Calu3 (cell line): ENCODE results near the gene UTS2B. TPM values are rescaled to one million over a fixed set of nuclear protein-coding genes. Genes with fewer than 3 reads are reported as not detected.
"Not testable (repeated sequence)": the region's sequence is repeated elsewhere in the genome, so short reads cannot be mapped to it uniquely, and the experiment has no call there.

ENCODE experiments used
- BruUV-seq: library from RNA; stranded (reverse); fragments of 400-500 nt; replicated peaks from 2 replicates; lab custom pipeline; 2021; lab: Mats Ljungman, UMichigan
- CTCF ChIA-PET: fragments of 300-600 bp; sonication (Branson Sonifier 250); formaldehyde crosslinking; loops from one replicate; lab custom pipeline; 2022; ENCODE audit warnings: antibody characterized with exemption; lab: Charles Lee
- DNase-seq: peaks from one replicate; pipeline ENCODE4 v3.0.0; 2022
- H3K27ac Mint-ChIP-seq: one replicate; pipeline ENCODE4 v1.8.0; 2022; ENCODE audit warnings: mixed read lengths; ENCODE audit not compliant: unreplicated experiment
- H3K27me3 Mint-ChIP-seq: one replicate; pipeline ENCODE4 v1.8.0; 2022; ENCODE audit warnings: mixed read lengths; ENCODE audit not compliant: unreplicated experiment
- H3K36me3 Mint-ChIP-seq: one replicate; pipeline ENCODE4 v1.8.0; 2022; ENCODE audit warnings: mild to moderate bottlenecking, moderate library complexity, mixed read lengths; ENCODE audit not compliant: insufficient read depth, unreplicated experiment
- H3K4me1 Mint-ChIP-seq: one replicate; pipeline ENCODE4 v1.8.0; 2022; ENCODE audit warnings: mild to moderate bottlenecking, low read depth, mixed read lengths; ENCODE audit not compliant: unreplicated experiment
- H3K4me3 Mint-ChIP-seq: one replicate; pipeline ENCODE4 v1.8.0; 2022; ENCODE audit warnings: mild to moderate bottlenecking, low read depth, moderate library complexity, mixed read lengths; ENCODE audit not compliant: unreplicated experiment
- H3K9me3 Mint-ChIP-seq: one replicate; pipeline ENCODE4 v1.8.0; 2022; ENCODE audit warnings: low read depth, mixed read lengths; ENCODE audit not compliant: unreplicated experiment
- CTCF ChIP-seq: fragments of 200-600 bp; IDR thresholded peaks from one replicate; pipeline ENCODE4 v1.8.0; 2022; ENCODE audit warnings: antibody characterized with exemption; ENCODE audit not compliant: unreplicated experiment
- intact Hi-C: fragments of 100-400 bp; cut with micrococcal nuclease; formaldehyde crosslinking; loops from one replicate; pipeline ENCODE4 v1.10.0; 2022; ENCODE audit not compliant: unreplicated experiment
- total RNA-seq: library from RNA; stranded (reverse); gene quantifications from 2 replicates; pipeline ENCODE4 v1.2.3, GENCODE V29; 2022

UTS2B gene
- total RNA-seq, 1 experiment from 2014 or later = 1.5 TPM

GRCh38 chr3:191253089-191253799, 77.1 kb downstream of the UTS2B start:
- no peaks in the 10 kb centered on the region for H3K27me3 Mint-ChIP-seq
- H3K4me1 Mint-ChIP-seq = no peaks in the 10 kb centered on the region
- no peak overlapping the region for H3K4me3 Mint-ChIP-seq
- TF ChIP-seq CTCF = no peak
- no TSS peak for BruUV-seq
- CTCF ChIA-PET = no interaction called here
- no peaks in the 10 kb centered on the region for H3K9me3 Mint-ChIP-seq
- DNase-seq = no peak
- H3K36me3 Mint-ChIP-seq = no peaks in the 10 kb centered on the region
- intact Hi-C loops = no loop called here
- no peak overlapping the region for H3K27ac Mint-ChIP-seq

- peak; percentile 32 for DNase-seq
- Mint-ChIP-seq H3K9me3 (no peaks in the 10 kb centered on the region), H3K4me1 (peaks cover 15% of the 10 kb centered on the region), H3K4me3 (no peak overlapping the region), H3K27ac (no peak overlapping the region), H3K27me3 (no peaks in the 10 kb centered on the region), H3K36me3 (no peaks in the 10 kb centered on the region)
- CTCF ChIA-PET = interaction anchor here (0.7 kb wide), 1 partner anchor 34 kb away, joined by 3 read pairs; no protein-coding TSS in a partner anchor
- intact Hi-C loops = loop anchor here (10.0 kb wide), 1 partner anchor 108 kb away; no protein-coding TSS in a partner anchor
- TF ChIP-seq CTCF = no peak
- BruUV-seq = no TSS peak
These were observed 83.7 kb downstream of the UTS2B start for GRCh38 chr3:191246630-191247029.

- H3K27me3 Mint-ChIP-seq, BruUV-seq, H3K4me3 Mint-ChIP-seq, H3K36me3 Mint-ChIP-seq, DNase-seq, H3K9me3 Mint-ChIP-seq, H3K27ac Mint-ChIP-seq: not testable (repeated sequence)
- CTCF ChIA-PET = interaction anchor here (0.7 to 1.0 kb wide), 3 partner anchors 9 to 114 kb away, joined by 3 to 6 read pairs (median 5); no protein-coding TSS in a partner anchor
- intact Hi-C loops = loop anchor here (10.0 kb wide), 1 partner anchor 109 kb away; no protein-coding TSS in a partner anchor
- peaks cover 15% of the 10 kb centered on the region for H3K4me1 Mint-ChIP-seq
These were observed 84.3 kb downstream of the UTS2B start for GRCh38 chr3:191246034-191246433.

- Mint-ChIP-seq H3K4me3 (no peak overlapping the region), H3K27ac (no peak overlapping the region), H3K9me3 (no peaks in the 10 kb centered on the region), H3K27me3 (no peaks in the 10 kb centered on the region), H3K4me1 (peaks cover 27% of the 10 kb centered on the region), H3K36me3 (no peaks in the 10 kb centered on the region)
- CTCF ChIA-PET = interaction anchor here (1.0 to 1.2 kb wide), 2 partner anchors 108 to 437 kb away, joined by 3 read pairs; no protein-coding TSS in a partner anchor
- DNase-seq = no peak
- no TSS peak for BruUV-seq
- TF ChIP-seq CTCF = peak; percentile 54
- intact Hi-C loops = loop anchor here (1.0 to 10.0 kb wide), 3 partner anchors 86 to 145 kb away; partner anchors contain the start of gene UTS2B
These were observed 86.0 kb downstream of the UTS2B start for GRCh38 chr3:191244242-191244867.
